Measurements from ENCODE around the gene C1QTNF4. TPM values are rescaled to one million over a fixed set of nuclear protein-coding genes. Genes with fewer than 3 reads are reported as not detected.
A peak's percentile ranks its signal among the peaks of the same experiment; 100 is the strongest.

Gene C1QTNF4
- total and polyA plus RNA-seq, 9 of the 15 experiments (the other 6 are each of a cell fraction or from before 2014, with no cell fraction given) = not detected

DNA sequence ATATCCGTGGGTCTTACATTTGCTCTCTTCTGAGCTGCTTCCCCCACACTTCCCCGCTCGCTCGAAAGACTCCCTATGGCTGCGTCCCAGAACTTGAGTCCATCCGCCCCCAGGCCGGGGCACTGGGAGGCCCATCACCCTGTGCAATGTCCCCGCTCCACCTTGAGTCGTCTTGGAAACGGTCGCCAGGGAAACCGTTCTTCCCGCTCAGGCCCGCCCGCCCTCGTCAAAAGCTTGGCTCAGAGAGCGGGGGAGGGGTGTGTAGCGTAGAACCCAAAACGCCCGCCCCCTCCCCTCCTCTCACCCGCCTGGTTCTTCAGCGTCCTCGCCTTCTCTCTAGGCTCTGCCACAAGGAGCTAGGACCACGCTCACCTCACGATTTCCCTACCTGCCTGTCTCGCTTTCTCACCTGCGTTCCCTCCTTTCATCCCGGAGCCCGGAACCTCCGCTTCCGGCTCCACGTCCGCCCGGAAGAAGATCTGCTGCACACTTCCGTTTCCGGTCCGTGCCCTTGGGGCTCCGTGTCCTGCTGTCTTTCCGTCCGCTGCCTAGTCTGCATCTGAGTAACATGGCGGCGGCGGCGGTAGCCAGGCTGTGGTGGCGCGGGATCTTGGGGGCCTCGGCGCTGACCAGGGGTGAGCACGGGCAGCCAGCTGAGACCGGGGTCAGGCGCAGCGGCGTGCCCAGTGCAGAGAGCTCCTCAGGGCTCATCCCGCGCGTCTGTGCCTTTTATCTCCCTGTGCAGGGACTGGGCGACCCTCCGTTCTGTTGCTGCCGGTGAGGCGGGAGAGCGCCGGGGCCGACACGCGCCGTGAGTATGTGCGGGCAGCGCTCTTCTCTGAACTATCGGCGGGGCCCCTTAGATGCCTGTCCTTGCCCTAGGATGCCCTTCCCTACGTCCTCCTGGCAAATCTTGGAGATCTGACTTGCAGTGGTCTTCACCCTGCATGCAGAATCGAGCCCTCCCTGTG lies 15.4 kb downstream of the C1QTNF4 start, which contains the start of the genes KBTBD4 and NDUFS3 (continued):
- TF ChIP-seq ZNF584 (CRISPR knock-in tag; IDR thresholded peaks at IDR 0.05; ENCODE audit: low read depth) = no peak
- TF ChIP-seq, protein P1, sequence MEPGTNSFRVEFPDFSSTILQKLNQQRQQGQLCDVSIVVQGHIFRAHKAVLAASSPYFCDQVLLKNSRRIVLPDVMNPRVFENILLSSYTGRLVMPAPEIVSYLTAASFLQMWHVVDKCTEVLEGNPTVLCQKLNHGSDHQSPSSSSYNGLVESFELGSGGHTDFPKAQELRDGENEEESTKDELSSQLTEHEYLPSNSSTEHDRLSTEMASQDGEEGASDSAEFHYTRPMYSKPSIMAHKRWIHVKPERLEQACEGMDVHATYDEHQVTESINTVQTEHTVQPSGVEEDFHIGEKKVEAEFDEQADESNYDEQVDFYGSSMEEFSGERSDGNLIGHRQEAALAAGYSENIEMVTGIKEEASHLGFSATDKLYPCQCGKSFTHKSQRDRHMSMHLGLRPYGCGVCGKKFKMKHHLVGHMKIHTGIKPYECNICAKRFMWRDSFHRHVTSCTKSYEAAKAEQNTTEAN (CRISPR knock-in tag; IDR thresholded peaks at IDR 0.05) = no peak
- peak; percentile 89 for TF ChIP-seq POLR2AphosphoS5 (IDR thresholded peaks at IDR 0.05; ENCODE audit: control insufficient read depth, insufficient read depth, low read depth, low read length)
- no peak for TF ChIP-seq JUNB (CRISPR knock-in tag; conservative IDR thresholded peaks at IDR 0.05)
- no peak for TF ChIP-seq ZNF551 (CRISPR knock-in tag; IDR thresholded peaks at IDR 0.05)
- TF ChIP-seq CTCF (IDR thresholded peaks at IDR 0.05 in 2 of 3, conservative IDR thresholded peaks at IDR 0.05 in 1 of 3; ENCODE audit: insufficient read depth in 2 of 3, low read depth in 1 of 3, low read length in 3 of 3) = peak in 1 of 3 experiments; percentile 8; a peak in 1 of 6 replicates
- TF ChIP-seq CREB3L1 (IDR thresholded peaks at IDR 0.05; ENCODE audit: borderline replicate concordance, low read depth) = peak; percentile 90; the same call in 1 of the 2 replicates
- no peak for TF ChIP-seq ZNF184 (CRISPR knock-in tag; IDR thresholded peaks at IDR 0.05)
- TF ChIP-seq MAFG (tag; conservative IDR thresholded peaks at IDR 0.05) = no peak
- no peak for TF ChIP-seq TCF15 (CRISPR knock-in tag; IDR thresholded peaks at IDR 0.05)
- peak; percentile 81; the same call in 1 of the 2 replicates for TF ChIP-seq ZBTB1 (CRISPR knock-in tag; IDR thresholded peaks at IDR 0.05; ENCODE audit: borderline replicate concordance, low read depth)
- peak; percentile 81 for TF ChIP-seq CXXC5 (CRISPR knock-in tag; IDR thresholded peaks at IDR 0.05)
- TF ChIP-seq POU5F1 (IDR thresholded peaks at IDR 0.05; ENCODE audit: borderline replicate concordance, low read depth, low read length, partially characterized antibody) = peak; percentile 39
- TF ChIP-seq FOXA3 (CRISPR knock-in tag; conservative IDR thresholded peaks at IDR 0.05 in 1 of 2, IDR thresholded peaks at IDR 0.05 in 1 of 2) = no peak
- TF ChIP-seq NCOA2 (IDR thresholded peaks at IDR 0.05; ENCODE audit: partially characterized antibody in 2 of 2) = no peak
- TF ChIP-seq SNRNP70 (optimal IDR thresholded peaks at IDR 0.05; ENCODE audit: low read depth, low read length) = no peak
- TF ChIP-seq ZNF785 (CRISPR knock-in tag; IDR thresholded peaks at IDR 0.05) = no peak
- peak; percentile 81 for TF ChIP-seq ZBTB33 (CRISPR knock-in tag; IDR thresholded peaks at IDR 0.05)

Measured in K562 (cell line).